A673 (cell line): ENCODE results near the gene DNMT3A.

ENCODE experiments used
- EZH2 ChIP-seq: fragments of 200-600 bp; sonication (generic); IDR thresholded peaks from 2 replicates; pipeline ENCODE4 v1.6.1; 2017; ENCODE audit warnings: borderline replicate concordance, low read depth, mild to moderate bottlenecking, mixed read lengths, antibody characterized with exemption, low read length; ENCODE audit not compliant: poor library complexity, severe bottlenecking
- TF ChIP-seq, protein P1 (sequence below): fragments of 300-800, 200-600 bp; sonication (generic); conservative IDR thresholded peaks from 2 replicates; pipeline ENCODE4 v1.5.1; 2017; ENCODE audit warnings: low read depth, mild to moderate bottlenecking, antibody characterized with exemption, low read length, moderate library complexity, mixed read lengths

DNA sequence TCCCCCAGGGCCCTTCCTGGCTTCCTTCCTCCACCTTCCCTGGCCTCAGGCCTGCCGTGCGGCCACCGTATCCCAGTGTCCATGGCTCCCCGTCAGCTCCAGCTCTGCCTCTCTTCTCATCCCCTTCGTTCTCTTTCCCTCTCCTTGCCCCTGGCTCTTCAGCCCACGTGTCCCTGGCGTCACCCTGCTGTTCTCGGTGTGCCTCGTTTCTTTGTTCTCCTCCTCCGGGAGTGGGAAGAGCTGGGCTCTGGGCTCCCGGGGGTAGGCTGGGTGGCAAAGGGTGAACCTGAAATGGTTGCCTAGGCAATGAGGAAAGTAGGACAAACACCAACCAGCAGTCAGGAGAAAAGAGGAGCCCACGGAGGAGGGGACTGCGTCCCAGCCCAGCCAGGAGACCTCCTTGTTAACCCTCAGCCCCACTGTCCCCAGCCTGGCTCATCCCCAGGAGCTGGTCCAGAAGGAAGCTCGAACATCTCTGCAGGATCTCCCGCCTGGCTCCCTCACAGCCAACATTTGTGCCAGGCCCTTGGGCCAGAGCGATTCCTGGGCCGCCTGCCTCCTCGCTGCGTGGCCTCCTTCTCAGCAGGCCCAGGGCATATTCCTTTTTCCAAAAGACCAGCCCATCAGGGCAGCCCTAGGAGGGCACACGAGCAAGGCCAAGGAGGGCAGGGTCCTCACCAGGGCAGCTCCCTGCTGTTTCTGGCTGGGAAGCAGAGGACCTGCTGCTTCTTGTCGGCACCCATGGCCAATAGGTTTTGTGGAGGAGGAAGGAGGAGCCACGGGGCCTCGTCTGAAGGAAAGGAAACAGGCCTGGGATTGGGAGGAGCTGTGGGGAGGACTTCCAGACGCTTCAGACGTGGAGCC lies 30.9 kb upstream of the DNMT3A start:
- TF ChIP-seq, protein P1, sequence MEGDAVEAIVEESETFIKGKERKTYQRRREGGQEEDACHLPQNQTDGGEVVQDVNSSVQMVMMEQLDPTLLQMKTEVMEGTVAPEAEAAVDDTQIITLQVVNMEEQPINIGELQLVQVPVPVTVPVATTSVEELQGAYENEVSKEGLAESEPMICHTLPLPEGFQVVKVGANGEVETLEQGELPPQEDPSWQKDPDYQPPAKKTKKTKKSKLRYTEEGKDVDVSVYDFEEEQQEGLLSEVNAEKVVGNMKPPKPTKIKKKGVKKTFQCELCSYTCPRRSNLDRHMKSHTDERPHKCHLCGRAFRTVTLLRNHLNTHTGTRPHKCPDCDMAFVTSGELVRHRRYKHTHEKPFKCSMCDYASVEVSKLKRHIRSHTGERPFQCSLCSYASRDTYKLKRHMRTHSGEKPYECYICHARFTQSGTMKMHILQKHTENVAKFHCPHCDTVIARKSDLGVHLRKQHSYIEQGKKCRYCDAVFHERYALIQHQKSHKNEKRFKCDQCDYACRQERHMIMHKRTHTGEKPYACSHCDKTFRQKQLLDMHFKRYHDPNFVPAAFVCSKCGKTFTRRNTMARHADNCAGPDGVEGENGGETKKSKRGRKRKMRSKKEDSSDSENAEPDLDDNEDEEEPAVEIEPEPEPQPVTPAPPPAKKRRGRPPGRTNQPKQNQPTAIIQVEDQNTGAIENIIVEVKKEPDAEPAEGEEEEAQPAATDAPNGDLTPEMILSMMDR = no peak
- no peak for TF ChIP-seq EZH2
